Measurements from ENCODE around the gene C15orf40.

The C15orf40 gene

DNA sequence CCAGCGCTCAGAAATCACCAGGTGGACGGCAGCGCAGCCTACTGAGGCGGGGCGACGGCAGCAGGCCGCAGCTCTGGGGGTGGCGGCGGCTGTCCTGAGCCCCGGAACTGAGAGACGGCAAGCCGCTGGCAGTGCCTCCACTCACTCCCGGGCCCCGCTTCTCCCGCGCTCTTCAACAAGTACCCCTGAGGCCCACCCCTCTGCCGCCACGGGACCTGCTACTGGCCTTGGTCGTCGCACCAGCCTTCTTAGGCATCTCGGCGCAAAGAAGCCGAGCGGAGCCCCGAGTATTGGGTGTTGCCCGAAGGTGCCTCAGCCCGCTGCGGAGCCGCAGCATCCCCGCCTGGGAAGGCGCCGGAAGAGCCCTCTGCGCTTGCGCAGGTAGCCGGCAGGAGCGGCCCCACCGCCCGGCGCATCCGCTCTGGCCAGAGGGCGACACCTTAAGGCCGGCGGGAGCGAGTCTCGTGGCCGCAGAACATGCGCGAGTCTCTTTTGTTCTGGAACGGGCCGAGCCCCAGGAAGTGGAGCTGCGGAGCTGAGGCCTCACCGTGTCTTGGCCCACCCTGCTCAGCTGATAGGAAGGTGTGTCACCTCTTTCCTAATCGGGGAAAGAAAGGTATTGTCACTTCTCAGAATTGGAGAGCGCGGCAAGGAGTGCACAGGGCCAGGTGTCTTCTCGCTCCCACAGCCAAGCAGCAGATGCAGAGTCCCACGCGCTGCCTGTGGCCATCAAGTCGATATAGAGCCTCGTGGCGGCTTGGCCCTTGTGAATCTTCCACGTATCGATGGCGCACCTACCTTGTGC, at the start of gene C15orf40:
Gene C15orf40, minus strand, starts transcription at position 369 of the 805 bp plus-strand sequence. Its CDS starts 32 bp downstream, at position 337.
- H3K4me3 ChIP-seq (replicated peaks in 1 of 2; ENCODE audit: low read depth in 2 of 2, low read length in 2 of 2), result peak within 1 kb of the TSS; percentile 80 to 83
- TF ChIP-seq, protein P1, sequence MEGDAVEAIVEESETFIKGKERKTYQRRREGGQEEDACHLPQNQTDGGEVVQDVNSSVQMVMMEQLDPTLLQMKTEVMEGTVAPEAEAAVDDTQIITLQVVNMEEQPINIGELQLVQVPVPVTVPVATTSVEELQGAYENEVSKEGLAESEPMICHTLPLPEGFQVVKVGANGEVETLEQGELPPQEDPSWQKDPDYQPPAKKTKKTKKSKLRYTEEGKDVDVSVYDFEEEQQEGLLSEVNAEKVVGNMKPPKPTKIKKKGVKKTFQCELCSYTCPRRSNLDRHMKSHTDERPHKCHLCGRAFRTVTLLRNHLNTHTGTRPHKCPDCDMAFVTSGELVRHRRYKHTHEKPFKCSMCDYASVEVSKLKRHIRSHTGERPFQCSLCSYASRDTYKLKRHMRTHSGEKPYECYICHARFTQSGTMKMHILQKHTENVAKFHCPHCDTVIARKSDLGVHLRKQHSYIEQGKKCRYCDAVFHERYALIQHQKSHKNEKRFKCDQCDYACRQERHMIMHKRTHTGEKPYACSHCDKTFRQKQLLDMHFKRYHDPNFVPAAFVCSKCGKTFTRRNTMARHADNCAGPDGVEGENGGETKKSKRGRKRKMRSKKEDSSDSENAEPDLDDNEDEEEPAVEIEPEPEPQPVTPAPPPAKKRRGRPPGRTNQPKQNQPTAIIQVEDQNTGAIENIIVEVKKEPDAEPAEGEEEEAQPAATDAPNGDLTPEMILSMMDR (IDR thresholded peaks at IDR 0.05; ENCODE audit: low read depth, low read length), result peak; percentile 60
- peak; percentile 90 to 94 for DNase-seq (ENCODE audit: low read depth in 2 of 2)

DNA sequence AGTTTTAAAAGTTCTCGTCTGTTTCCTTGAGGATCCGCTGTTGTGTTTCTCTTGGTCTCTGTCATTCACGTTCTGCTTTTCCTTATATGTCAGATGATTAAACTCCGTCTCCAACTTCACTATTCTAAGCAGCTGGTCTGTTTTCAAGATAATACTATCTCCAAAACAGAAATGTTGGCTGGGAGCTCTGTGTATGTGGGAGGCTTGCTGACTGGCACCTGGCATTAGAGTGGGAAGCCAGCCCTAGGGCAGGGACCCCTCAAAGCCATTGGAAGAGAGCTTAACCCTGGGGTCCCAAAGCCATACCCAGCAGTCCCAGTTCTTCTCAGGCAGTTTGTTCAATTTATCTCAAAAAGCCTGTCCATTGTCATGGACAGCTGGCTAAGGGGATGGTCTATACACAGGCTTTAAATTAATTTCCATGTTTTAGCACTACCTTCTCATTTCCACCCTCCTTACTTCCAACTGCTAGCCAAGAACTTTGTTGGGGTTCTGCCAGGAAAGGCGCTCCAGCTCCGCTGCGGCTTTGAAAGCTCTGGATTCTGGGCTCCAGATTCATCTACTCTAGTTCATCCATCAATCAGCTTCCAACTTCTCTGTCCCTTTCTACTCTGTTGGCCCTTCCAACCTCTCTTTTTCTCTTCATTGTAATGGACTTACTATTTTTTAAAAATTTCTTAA, 46.4 kb upstream of the C15orf40 start:
- DNase-seq (ENCODE audit: low read depth in 2 of 2), result peak in 1 of 2 donors; percentile 81
- TF ChIP-seq, protein P1 (IDR thresholded peaks at IDR 0.05; ENCODE audit: low read depth, low read length), result no peak
- H3K4me3 ChIP-seq (replicated peaks in 1 of 2; ENCODE audit: low read depth in 2 of 2, low read length in 2 of 2), result no peak overlapping the region

DNA sequence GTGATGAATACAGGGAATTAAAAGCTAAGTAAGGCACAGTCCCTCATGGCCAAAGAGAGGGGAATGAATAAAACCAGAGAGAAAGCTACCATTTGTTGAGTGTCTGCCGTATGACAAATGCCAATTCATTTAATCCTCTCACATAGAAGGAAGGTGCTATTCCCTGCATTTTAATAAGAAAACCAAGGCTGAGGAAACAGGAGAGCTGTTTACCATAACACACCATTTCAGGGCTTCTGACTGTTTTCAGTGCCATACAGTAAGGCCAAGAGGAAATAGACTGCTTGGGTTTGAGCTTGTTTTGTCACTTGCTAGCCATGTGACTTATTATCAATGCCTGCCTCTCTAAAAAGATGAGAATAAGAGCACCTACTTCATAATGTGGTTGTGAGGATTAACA, 45.6 kb upstream of the C15orf40 start:
- H3K4me3 ChIP-seq (replicated peaks in 1 of 2; ENCODE audit: low read depth in 2 of 2, low read length in 2 of 2), result no peak overlapping the region
- no peak for DNase-seq (ENCODE audit: low read depth in 2 of 2)
- TF ChIP-seq, protein P1 (IDR thresholded peaks at IDR 0.05; ENCODE audit: low read depth, low read length), result no peak

DNA sequence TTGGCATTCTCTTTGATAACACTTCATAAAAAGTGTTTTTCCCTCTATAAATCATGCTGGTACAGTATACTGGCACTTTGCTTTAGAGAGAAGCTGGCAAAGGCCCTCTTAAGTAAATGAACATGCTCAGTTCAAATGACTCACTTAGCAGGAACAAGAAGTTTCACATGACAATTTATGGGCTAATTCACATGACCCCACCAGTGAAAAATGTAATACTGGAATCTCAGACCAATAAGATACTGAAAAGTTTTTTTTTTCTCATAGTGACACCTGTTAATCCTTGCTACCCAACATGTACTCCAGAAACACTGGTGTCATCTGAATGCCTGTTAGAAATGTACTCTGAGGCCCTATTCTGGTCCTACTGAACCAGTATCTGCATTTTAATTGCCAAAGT, 41.7 kb upstream of the C15orf40 start:
- DNase-seq (ENCODE audit: low read depth in 2 of 2), result peak in 1 of 2 donors; percentile 68
- TF ChIP-seq, protein P1 (IDR thresholded peaks at IDR 0.05; ENCODE audit: low read depth, low read length), result no peak

DNA sequence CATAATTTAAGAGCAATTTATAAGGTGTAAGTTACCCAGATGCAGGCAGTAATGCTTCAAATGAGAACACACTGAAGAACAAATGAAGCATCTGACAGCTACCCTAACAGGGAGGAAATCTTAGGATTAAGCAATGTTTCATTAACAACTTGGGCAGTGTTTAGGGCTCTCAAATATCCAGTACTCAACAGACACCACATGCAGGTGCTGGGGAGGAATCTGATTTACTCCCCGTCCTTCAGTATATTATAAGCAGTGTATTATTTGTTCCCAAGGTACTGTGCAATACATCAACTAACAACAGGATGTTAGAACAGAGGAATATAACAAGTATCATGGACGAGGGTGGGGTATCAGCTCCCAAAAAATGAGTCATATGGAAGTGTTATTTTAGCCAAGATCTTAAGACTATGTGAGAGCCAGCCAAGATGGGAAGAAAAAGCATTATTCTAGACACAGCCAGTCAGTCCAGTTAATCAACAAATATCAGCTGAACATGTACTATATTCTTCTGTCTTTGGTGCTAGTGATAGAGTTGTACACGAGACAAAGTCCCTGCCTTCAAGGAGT, 35.2 kb upstream of the C15orf40 start:
- TF ChIP-seq, protein P1 (IDR thresholded peaks at IDR 0.05; ENCODE audit: low read depth, low read length), result no peak
- peak; percentile 80 to 82 for DNase-seq (ENCODE audit: low read depth in 2 of 2)
- H3K4me3 ChIP-seq (replicated peaks in 1 of 2; ENCODE audit: low read depth in 2 of 2, low read length in 2 of 2), result no peak overlapping the region

More for the DNA sequence above, 41.7 kb upstream of the C15orf40 start:
- no peak overlapping the region for H3K4me3 ChIP-seq (replicated peaks in 1 of 2; ENCODE audit: low read depth in 2 of 2, low read length in 2 of 2)

DNA sequence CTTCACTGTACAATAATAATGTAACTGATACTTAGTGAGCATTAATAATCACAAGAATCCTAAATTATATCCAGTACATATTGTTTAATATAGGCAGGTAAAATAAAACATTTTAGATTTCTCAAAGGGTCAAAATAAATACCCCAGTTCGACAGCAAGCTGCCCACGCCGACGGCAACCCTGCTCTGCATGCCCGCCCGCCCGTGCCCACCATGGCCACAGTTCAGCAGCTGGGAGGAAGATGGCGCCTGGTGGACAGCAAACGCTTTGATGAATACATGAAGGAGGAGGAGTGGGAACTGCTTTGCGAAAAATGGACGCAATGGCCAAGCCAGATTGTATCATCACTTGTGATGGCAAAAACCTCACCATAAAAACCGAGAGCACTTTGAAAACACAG, 32.7 kb upstream of the C15orf40 start:
- no peak for DNase-seq (ENCODE audit: low read depth in 2 of 2)
- no peak overlapping the region for H3K4me3 ChIP-seq (replicated peaks in 1 of 2; ENCODE audit: low read depth in 2 of 2, low read length in 2 of 2)
- TF ChIP-seq, protein P1 (IDR thresholded peaks at IDR 0.05; ENCODE audit: low read depth, low read length), result no peak
